ENCODE measurements around the gene ZDHHC4.

GRCh38 chr7:6533893-6534495 lies 43.3 kb upstream of the ZDHHC4 start:
- TF ChIP-seq POLR2A (IDR thresholded peaks at IDR 0.05; ENCODE audit: low read depth, low read length) (no peak), EZH2 (IDR thresholded peaks at IDR 0.05; ENCODE audit: borderline replicate concordance, low read depth, low read length, severe bottlenecking) (no peak)
- TF ChIP-seq, protein P1, sequence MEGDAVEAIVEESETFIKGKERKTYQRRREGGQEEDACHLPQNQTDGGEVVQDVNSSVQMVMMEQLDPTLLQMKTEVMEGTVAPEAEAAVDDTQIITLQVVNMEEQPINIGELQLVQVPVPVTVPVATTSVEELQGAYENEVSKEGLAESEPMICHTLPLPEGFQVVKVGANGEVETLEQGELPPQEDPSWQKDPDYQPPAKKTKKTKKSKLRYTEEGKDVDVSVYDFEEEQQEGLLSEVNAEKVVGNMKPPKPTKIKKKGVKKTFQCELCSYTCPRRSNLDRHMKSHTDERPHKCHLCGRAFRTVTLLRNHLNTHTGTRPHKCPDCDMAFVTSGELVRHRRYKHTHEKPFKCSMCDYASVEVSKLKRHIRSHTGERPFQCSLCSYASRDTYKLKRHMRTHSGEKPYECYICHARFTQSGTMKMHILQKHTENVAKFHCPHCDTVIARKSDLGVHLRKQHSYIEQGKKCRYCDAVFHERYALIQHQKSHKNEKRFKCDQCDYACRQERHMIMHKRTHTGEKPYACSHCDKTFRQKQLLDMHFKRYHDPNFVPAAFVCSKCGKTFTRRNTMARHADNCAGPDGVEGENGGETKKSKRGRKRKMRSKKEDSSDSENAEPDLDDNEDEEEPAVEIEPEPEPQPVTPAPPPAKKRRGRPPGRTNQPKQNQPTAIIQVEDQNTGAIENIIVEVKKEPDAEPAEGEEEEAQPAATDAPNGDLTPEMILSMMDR (IDR thresholded peaks at IDR 0.05; ENCODE audit: extremely low read depth in 1 of 2, insufficient read depth in 1 of 2, low read depth in 1 of 2, low read length in 2 of 2): no peak
- TF ChIP-seq, protein P2, sequence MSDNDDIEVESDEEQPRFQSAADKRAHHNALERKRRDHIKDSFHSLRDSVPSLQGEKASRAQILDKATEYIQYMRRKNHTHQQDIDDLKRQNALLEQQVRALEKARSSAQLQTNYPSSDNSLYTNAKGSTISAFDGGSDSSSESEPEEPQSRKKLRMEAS (IDR thresholded peaks at IDR 0.05; ENCODE audit: insufficient read depth, insufficient read length): no peak

Measured in endothelial cell of umbilical vein (primary cell).